22Rv1 (cell line): ENCODE results near the gene DEFB119.

Experiments
- ZFX ChIP-seq: fragments of 450-650 bp; IDR thresholded peaks from 2 replicates; pipeline ENCODE4 v1.6.1; 2017; ENCODE audit warnings: antibody characterized with exemption, borderline replicate concordance
- TF ChIP-seq, protein P1 (sequence below): fragments of 450-650 bp; IDR thresholded peaks from 2 replicates; pipeline ENCODE4 v1.5.1; 2017; ENCODE audit warnings: mild to moderate bottlenecking

DNA sequence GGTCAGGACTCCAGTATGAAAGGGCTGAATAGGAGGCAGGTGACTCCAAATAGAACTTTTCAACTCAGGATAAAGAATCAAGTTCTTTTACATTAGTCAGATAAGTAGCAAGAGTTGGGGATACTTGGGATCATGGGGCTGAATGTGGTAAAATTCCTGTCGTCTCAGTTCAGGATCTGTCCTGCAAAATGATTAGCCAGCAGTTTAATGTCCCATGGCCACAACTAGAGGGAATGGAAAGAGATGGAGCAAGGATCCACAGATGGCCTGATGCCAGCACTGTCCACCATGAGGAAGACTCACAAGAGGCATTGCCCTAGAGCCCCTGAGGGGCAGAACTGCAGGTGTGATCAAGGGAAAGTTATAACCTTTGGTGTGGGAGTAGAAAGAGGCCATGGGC, 13.5 kb upstream of the DEFB119 start:
- TF ChIP-seq, protein P1, sequence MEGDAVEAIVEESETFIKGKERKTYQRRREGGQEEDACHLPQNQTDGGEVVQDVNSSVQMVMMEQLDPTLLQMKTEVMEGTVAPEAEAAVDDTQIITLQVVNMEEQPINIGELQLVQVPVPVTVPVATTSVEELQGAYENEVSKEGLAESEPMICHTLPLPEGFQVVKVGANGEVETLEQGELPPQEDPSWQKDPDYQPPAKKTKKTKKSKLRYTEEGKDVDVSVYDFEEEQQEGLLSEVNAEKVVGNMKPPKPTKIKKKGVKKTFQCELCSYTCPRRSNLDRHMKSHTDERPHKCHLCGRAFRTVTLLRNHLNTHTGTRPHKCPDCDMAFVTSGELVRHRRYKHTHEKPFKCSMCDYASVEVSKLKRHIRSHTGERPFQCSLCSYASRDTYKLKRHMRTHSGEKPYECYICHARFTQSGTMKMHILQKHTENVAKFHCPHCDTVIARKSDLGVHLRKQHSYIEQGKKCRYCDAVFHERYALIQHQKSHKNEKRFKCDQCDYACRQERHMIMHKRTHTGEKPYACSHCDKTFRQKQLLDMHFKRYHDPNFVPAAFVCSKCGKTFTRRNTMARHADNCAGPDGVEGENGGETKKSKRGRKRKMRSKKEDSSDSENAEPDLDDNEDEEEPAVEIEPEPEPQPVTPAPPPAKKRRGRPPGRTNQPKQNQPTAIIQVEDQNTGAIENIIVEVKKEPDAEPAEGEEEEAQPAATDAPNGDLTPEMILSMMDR: no peak
- no peak for TF ChIP-seq ZFX
